ENCODE measurements around the gene MAP3K12. TPM values are rescaled to one million over a fixed set of nuclear protein-coding genes. Genes with fewer than 3 reads are reported as not detected.

The MAP3K12 gene
- polyA plus RNA-seq, 1 donor from 2014 or later = 82.0 TPM

- Histone ChIP-seq H2AFZ (ENCODE audit: low read depth, low read length) (no peak overlapping the region), H3K36me3 (ENCODE audit: insufficient read depth, low read length) (no peaks in the 10 kb centered on the region), H3K9me2 (ENCODE audit: insufficient read depth, low read length) (no peaks in the 10 kb centered on the region), H4K20me1 (ENCODE audit: insufficient read depth) (no peaks in the 10 kb centered on the region), H3K27me3 (ENCODE audit: insufficient read depth, low read depth, low read length) (no peaks in the 10 kb centered on the region), H3K27ac (ENCODE audit: low read length) (no peak overlapping the region), H3F3A (ENCODE audit: insufficient read depth, low read length, poor library complexity, severe bottlenecking) (no peaks in the 10 kb centered on the region), H3K4me2 (ENCODE audit: low read length) (no peak overlapping the region), H3K9me3 (ENCODE audit: low read length) (no peaks in the 10 kb centered on the region), H3K9ac (ENCODE audit: low read length) (no peak overlapping the region), H3K4me3 (ENCODE audit: low read length) (no peak overlapping the region), H3K79me2 (replicated peaks; ENCODE audit: insufficient read depth, low read length) (peaks cover 2% of the 10 kb centered on the region)
- TF ChIP-seq TAF1 (IDR thresholded peaks at IDR 0.05; ENCODE audit: low read depth) (no peak), MXI1 (conservative IDR thresholded peaks at IDR 0.05; ENCODE audit: poor library complexity, severe bottlenecking) (no peak), EZH2 (IDR thresholded peaks at IDR 0.05; ENCODE audit: borderline replicate concordance, insufficient read depth, low read length, poor library complexity, severe bottlenecking) (no peak), RAD21 (conservative IDR thresholded peaks at IDR 0.05) (no peak), EP300 (conservative IDR thresholded peaks at IDR 0.05; ENCODE audit: poor library complexity, severe bottlenecking) (no peak), SMC3 (conservative IDR thresholded peaks at IDR 0.05; ENCODE audit: poor library complexity) (no peak), POLR2AphosphoS5 (IDR thresholded peaks at IDR 0.05) (no peak)
- TF ChIP-seq, protein P1, sequence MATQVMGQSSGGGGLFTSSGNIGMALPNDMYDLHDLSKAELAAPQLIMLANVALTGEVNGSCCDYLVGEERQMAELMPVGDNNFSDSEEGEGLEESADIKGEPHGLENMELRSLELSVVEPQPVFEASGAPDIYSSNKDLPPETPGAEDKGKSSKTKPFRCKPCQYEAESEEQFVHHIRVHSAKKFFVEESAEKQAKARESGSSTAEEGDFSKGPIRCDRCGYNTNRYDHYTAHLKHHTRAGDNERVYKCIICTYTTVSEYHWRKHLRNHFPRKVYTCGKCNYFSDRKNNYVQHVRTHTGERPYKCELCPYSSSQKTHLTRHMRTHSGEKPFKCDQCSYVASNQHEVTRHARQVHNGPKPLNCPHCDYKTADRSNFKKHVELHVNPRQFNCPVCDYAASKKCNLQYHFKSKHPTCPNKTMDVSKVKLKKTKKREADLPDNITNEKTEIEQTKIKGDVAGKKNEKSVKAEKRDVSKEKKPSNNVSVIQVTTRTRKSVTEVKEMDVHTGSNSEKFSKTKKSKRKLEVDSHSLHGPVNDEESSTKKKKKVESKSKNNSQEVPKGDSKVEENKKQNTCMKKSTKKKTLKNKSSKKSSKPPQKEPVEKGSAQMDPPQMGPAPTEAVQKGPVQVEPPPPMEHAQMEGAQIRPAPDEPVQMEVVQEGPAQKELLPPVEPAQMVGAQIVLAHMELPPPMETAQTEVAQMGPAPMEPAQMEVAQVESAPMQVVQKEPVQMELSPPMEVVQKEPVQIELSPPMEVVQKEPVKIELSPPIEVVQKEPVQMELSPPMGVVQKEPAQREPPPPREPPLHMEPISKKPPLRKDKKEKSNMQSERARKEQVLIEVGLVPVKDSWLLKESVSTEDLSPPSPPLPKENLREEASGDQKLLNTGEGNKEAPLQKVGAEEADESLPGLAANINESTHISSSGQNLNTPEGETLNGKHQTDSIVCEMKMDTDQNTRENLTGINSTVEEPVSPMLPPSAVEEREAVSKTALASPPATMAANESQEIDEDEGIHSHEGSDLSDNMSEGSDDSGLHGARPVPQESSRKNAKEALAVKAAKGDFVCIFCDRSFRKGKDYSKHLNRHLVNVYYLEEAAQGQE (IDR thresholded peaks at IDR 0.05; ENCODE audit: borderline replicate concordance) = no peak
- TF ChIP-seq, protein P2, sequence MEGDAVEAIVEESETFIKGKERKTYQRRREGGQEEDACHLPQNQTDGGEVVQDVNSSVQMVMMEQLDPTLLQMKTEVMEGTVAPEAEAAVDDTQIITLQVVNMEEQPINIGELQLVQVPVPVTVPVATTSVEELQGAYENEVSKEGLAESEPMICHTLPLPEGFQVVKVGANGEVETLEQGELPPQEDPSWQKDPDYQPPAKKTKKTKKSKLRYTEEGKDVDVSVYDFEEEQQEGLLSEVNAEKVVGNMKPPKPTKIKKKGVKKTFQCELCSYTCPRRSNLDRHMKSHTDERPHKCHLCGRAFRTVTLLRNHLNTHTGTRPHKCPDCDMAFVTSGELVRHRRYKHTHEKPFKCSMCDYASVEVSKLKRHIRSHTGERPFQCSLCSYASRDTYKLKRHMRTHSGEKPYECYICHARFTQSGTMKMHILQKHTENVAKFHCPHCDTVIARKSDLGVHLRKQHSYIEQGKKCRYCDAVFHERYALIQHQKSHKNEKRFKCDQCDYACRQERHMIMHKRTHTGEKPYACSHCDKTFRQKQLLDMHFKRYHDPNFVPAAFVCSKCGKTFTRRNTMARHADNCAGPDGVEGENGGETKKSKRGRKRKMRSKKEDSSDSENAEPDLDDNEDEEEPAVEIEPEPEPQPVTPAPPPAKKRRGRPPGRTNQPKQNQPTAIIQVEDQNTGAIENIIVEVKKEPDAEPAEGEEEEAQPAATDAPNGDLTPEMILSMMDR (IDR thresholded peaks at IDR 0.05; ENCODE audit: poor library complexity, severe bottlenecking) = no peak
Measured at GRCh38 chr12:53507603-53507885, 8.3 kb upstream of the MAP3K12 start.

DNA sequence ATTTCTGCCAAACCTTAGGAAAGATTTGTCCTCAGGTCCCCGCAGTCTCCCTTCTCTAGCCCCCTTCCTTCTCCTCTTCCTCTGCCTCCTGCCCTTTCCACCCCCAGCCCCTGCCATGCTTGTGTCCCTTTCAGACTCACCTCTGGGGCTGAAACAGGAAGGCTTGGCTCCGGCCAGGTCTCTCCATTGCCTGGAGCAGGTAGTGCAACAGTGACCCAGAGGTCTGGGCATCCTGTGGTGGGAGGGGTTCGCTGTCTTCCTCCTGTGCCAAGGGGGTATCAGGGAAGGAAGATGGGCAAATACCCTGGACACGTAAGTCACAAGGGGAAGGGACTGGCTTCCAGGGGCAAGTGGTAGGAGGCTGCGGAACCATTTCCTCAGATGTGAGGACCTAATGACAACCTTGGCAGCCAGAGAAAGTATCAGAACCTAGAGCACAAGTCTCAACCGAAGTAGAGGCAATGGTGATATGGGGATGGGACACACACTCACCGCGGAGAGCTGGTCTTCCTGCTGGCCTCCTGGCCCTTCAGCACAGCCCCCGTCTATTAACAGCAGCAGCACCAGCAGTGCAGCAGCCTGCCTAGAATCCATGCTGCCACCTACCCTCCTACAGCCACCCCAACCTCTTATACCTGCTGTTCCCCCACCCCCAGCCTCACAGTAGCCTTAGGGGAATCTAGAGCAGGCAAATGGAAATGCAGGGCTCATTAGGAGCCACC, 7.8 kb upstream of the MAP3K12 start, which contains the start of gene NPFF:
NPFF (minus strand) TSS at position 604 of the 722 bp plus-strand sequence; CDS start at position 594, 10 bp downstream.
- H3K9ac ChIP-seq (ENCODE audit: low read length) = no peak within 1 kb of the TSS
- no peaks in the 10 kb centered on the region for H3K27me3 ChIP-seq (ENCODE audit: insufficient read depth, low read depth, low read length)
- no peaks in the 10 kb centered on the region for H4K20me1 ChIP-seq (ENCODE audit: insufficient read depth)
- H3K9me2 ChIP-seq (ENCODE audit: insufficient read depth, low read length) = no peaks in the 10 kb centered on the region
- H3K36me3 ChIP-seq (ENCODE audit: insufficient read depth, low read length) = no peaks in the 10 kb centered on the region
- no peak within 1 kb of the TSS for H3K4me3 ChIP-seq (ENCODE audit: low read length)
- no peaks in the 10 kb centered on the region for H3F3A ChIP-seq (ENCODE audit: insufficient read depth, low read length, poor library complexity, severe bottlenecking)
- no peak within 1 kb of the TSS for H2AFZ ChIP-seq (ENCODE audit: low read depth, low read length)
- H3K27ac ChIP-seq (ENCODE audit: low read length) = no peak within 1 kb of the TSS
- H3K9me3 ChIP-seq (ENCODE audit: low read length) = no peaks in the 10 kb centered on the region
- H3K79me2 ChIP-seq (replicated peaks; ENCODE audit: insufficient read depth, low read length) = peaks cover 7% of the 10 kb centered on the region
- TF ChIP-seq EP300 (conservative IDR thresholded peaks at IDR 0.05; ENCODE audit: poor library complexity, severe bottlenecking) (no peak), TAF1 (IDR thresholded peaks at IDR 0.05; ENCODE audit: low read depth) (no peak), EZH2 (IDR thresholded peaks at IDR 0.05; ENCODE audit: borderline replicate concordance, insufficient read depth, low read length, poor library complexity, severe bottlenecking) (no peak), SMC3 (conservative IDR thresholded peaks at IDR 0.05; ENCODE audit: poor library complexity) (no peak), POLR2AphosphoS5 (IDR thresholded peaks at IDR 0.05) (no peak), RAD21 (conservative IDR thresholded peaks at IDR 0.05) (no peak), MXI1 (conservative IDR thresholded peaks at IDR 0.05; ENCODE audit: poor library complexity, severe bottlenecking) (no peak)
- TF ChIP-seq, protein P2 (IDR thresholded peaks at IDR 0.05; ENCODE audit: poor library complexity, severe bottlenecking) = no peak
- TF ChIP-seq, protein P1 (IDR thresholded peaks at IDR 0.05; ENCODE audit: borderline replicate concordance) = no peak
- no peak within 1 kb of the TSS for H3K4me2 ChIP-seq (ENCODE audit: low read length)

Measured in neural cell (in vitro differentiated cells).